NK-92 (cell line): ENCODE data around the gene EFNA5.

ENCODE experiments used
- DNase-seq: peaks from one replicate; lab custom pipeline; 2025; ENCODE audit not compliant: unreplicated experiment; lab: John Stamatoyannopoulos, UW

Gene EFNA5

GRCh38 chr5:107378218-107378899 is 292.4 kb downstream of the EFNA5 start:
- no peak for DNase-seq

- DNase-seq = no peak
Measured at GRCh38 chr5:107377277-107377609, 293.5 kb downstream of the EFNA5 start.

GRCh38 chr5:107376546-107377276 is 294.0 kb downstream of the EFNA5 start:
- no peak for DNase-seq

GRCh38 chr5:107373549-107374263 is 297.0 kb downstream of the EFNA5 start:
- no peak for DNase-seq

- DNase-seq = no peak
Measured at GRCh38 chr5:107372723-107373450, 297.9 kb downstream of the EFNA5 start.

GRCh38 chr5:107370396-107370968 is 300.3 kb downstream of the EFNA5 start:
- DNase-seq = no peak

- DNase-seq = no peak
Measured at GRCh38 chr5:107369622-107370021, 301.1 kb downstream of the EFNA5 start.

- DNase-seq = no peak
Measured at GRCh38 chr5:107368615-107369014, 302.1 kb downstream of the EFNA5 start.

- no peak for DNase-seq
Measured at GRCh38 chr5:107367939-107368338, 302.8 kb downstream of the EFNA5 start.

- no peak for DNase-seq
Measured at GRCh38 chr5:107367480-107367879, 303.3 kb downstream of the EFNA5 start.

- no peak for DNase-seq
Measured at GRCh38 chr5:107365320-107366109, 305.2 kb downstream of the EFNA5 start.

GRCh38 chr5:107364443-107365319 is 306.1 kb downstream of the EFNA5 start:
- no peak for DNase-seq

GRCh38 chr5:107363768-107364167 is 307.0 kb downstream of the EFNA5 start:
- no peak for DNase-seq

GRCh38 chr5:107361945-107362344 is 308.8 kb downstream of the EFNA5 start:
- DNase-seq = no peak

GRCh38 chr5:107359916-107360234 is 310.9 kb downstream of the EFNA5 start:
- DNase-seq = no peak

GRCh38 chr5:107359033-107359915 is 311.5 kb downstream of the EFNA5 start:
- DNase-seq = no peak

- no peak for DNase-seq
Measured at GRCh38 chr5:107356891-107357290, 313.8 kb downstream of the EFNA5 start.

GRCh38 chr5:107352576-107352975 is 318.2 kb downstream of the EFNA5 start:
- no peak for DNase-seq
